MCF 10A (cell line): ENCODE results near the gene MICAL3. TPM values are rescaled to one million over a fixed set of nuclear protein-coding genes. Genes with fewer than 3 reads are reported as not detected.

Experiments
- BruUV-seq: library from RNA; stranded (reverse); fragments of 400-500 nt; replicated peaks from 2 replicates; lab custom pipeline; 2021; lab: Mats Ljungman, UMichigan
- CTCF ChIA-PET: fragments of 300-600 bp; sonication (Branson Sonifier 250); formaldehyde crosslinking; extraction: SDS; loops from one replicate; lab custom pipeline; 2021; ENCODE audit warnings: antibody characterized with exemption, inconsistent platforms; lab: Yijun Ruan, JAX
- POLR2A ChIA-PET: fragments of 300-600, 350-650 bp; sonication (Branson Sonifier 250); formaldehyde crosslinking; extraction: SDS; loops from one replicate; lab custom pipeline; 2020; ENCODE audit warnings: antibody characterized with exemption, inconsistent platforms; lab: Yijun Ruan, JAX
- DNase-seq: peaks from one replicate; pipeline ENCODE4 v3.0.0-alpha.2; 2018; ENCODE audit not compliant: unreplicated experiment
- H3K27ac Mint-ChIP-seq: one replicate; pipeline ENCODE4 v1.8.0; 2022; ENCODE audit warnings: mild to moderate bottlenecking, low read depth, mixed read lengths; ENCODE audit not compliant: unreplicated experiment
- H3K27me3 Mint-ChIP-seq: one replicate; pipeline ENCODE4 v1.8.0; 2022; ENCODE audit warnings: mixed read lengths; ENCODE audit not compliant: insufficient read depth, unreplicated experiment
- H3K36me3 Mint-ChIP-seq: one replicate; pipeline ENCODE4 v1.8.0; 2022; ENCODE audit warnings: mild to moderate bottlenecking, moderate library complexity, mixed read lengths; ENCODE audit not compliant: insufficient read depth, unreplicated experiment
- H3K4me1 Mint-ChIP-seq: one replicate; pipeline ENCODE4 v1.8.0; 2022; ENCODE audit warnings: mixed read lengths; ENCODE audit not compliant: insufficient read depth, unreplicated experiment
- H3K4me3 Mint-ChIP-seq: one replicate; pipeline ENCODE4 v1.8.0; 2022; ENCODE audit warnings: mild to moderate bottlenecking, moderate library complexity, mixed read lengths; ENCODE audit not compliant: unreplicated experiment
- H3K9me3 Mint-ChIP-seq: one replicate; pipeline ENCODE4 v1.8.0; 2022; ENCODE audit warnings: mixed read lengths; ENCODE audit not compliant: unreplicated experiment
- intact Hi-C: fragments of 100-400 bp; cut with micrococcal nuclease; formaldehyde crosslinking; loops from 2 replicates; pipeline ENCODE4 v1.14.1; 2022
- total RNA-seq: library from RNA; stranded (reverse); gene quantifications from 2 replicates; pipeline ENCODE4 v1.2.3, GENCODE V29; 2022
- TF ChIP-seq, protein P1 (sequence below): fragments of 200-600 bp; IDR thresholded peaks from one replicate; pipeline ENCODE4 v1.8.0; 2022; ENCODE audit warnings: antibody characterized with exemption, mild to moderate bottlenecking; ENCODE audit not compliant: unreplicated experiment

MICAL3 gene
- total RNA-seq, 1 experiment from 2014 or later = 54.1 TPM

DNA sequence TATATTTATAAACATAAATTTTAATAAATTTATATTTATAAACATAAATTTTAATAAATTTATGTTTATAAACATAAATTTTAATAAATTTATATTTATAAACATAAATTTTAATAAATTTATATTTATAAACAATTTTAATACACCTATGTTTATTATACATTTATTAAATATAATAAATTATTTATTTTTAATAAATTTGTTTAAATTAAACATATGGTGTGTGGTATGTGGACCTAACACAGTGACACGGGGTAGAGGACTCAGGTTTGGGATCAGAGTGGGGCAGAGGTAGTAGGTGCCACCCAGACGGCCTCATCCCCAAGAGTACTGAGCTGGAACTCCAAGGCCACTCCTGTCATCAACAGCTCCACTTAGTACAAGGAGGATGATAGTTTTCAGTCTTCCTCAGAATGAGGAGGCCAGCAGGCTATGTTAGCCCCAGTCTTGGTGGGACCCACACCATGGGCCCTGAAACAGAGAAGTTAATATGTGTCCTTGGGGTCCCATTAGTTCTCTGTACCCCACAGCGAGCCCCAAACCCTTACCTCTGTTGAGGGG is 203.4 kb downstream of the MICAL3 start:
- intact Hi-C loops = no loop called here
- CTCF ChIA-PET = interaction anchor here (0.7 kb wide), 1 partner anchor 258 kb away, joined by 4 read pairs; no protein-coding TSS in a partner anchor
- H3K4me1 Mint-ChIP-seq = no peaks in the 10 kb centered on the region
- POLR2A ChIA-PET = no interaction called here
- BruUV-seq = no TSS peak
- H3K4me3 Mint-ChIP-seq = no peak overlapping the region
- no peak overlapping the region for H3K27ac Mint-ChIP-seq
- no peak for DNase-seq
- TF ChIP-seq, protein P1, sequence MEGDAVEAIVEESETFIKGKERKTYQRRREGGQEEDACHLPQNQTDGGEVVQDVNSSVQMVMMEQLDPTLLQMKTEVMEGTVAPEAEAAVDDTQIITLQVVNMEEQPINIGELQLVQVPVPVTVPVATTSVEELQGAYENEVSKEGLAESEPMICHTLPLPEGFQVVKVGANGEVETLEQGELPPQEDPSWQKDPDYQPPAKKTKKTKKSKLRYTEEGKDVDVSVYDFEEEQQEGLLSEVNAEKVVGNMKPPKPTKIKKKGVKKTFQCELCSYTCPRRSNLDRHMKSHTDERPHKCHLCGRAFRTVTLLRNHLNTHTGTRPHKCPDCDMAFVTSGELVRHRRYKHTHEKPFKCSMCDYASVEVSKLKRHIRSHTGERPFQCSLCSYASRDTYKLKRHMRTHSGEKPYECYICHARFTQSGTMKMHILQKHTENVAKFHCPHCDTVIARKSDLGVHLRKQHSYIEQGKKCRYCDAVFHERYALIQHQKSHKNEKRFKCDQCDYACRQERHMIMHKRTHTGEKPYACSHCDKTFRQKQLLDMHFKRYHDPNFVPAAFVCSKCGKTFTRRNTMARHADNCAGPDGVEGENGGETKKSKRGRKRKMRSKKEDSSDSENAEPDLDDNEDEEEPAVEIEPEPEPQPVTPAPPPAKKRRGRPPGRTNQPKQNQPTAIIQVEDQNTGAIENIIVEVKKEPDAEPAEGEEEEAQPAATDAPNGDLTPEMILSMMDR = no peak
- peaks cover 35% of the 10 kb centered on the region for H3K36me3 Mint-ChIP-seq
- H3K9me3 Mint-ChIP-seq = no peaks in the 10 kb centered on the region
- H3K27me3 Mint-ChIP-seq = no peaks in the 10 kb centered on the region

DNA sequence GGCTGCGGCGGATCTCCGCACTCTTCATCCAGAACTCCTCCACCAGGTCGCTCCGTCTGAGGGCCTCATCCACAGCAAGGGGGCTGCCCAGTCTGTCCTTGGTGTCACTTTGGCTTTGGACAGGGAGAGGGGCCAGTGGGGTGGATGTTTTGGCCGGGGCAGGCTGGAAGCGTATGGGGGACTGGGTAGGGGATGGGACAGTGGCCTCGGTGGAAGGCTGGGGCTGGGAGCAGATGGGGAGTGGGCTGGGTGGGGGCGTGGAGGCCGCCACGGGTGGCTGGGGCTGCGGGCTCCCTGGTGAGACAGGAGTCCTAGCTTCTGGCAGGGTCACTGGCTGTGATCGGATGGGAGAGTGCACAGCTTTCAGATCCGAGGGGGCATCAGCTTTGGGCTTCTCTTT is 205.7 kb downstream of the MICAL3 start:
- TF ChIP-seq, protein P1 = no peak
- POLR2A ChIA-PET = no interaction called here
- H3K4me3 Mint-ChIP-seq = no peak overlapping the region
- intact Hi-C loops = no loop called here
- no TSS peak for BruUV-seq
- CTCF ChIA-PET = interaction anchor here (0.8 kb wide), 1 partner anchor 11 kb away, joined by 4 read pairs; no protein-coding TSS in a partner anchor
- no peaks in the 10 kb centered on the region for H3K9me3 Mint-ChIP-seq
- peaks cover 37% of the 10 kb centered on the region for H3K36me3 Mint-ChIP-seq
- H3K4me1 Mint-ChIP-seq = no peaks in the 10 kb centered on the region
- H3K27ac Mint-ChIP-seq = no peak overlapping the region
- no peak for DNase-seq
- H3K27me3 Mint-ChIP-seq = no peaks in the 10 kb centered on the region

DNA sequence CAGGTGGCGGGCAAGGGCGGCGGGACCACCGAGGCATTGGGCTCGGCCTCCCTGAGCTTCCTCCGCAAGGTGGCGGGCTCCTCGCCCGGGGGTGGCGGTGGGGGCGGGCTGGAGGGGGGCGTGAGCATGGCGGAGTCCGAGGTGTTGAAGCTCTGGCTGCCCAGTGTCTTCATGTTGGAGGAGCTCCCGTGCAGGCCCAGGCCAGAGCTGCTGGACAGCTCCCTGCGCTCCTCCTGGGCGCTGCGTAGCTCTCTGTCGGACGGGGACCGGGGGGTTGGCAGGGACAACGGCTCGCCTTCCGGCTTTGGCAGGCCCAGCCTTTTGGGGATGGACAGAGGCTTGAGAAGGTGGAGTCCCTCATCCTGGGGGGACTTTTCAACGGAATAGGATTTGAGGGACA is 206.2 kb downstream of the MICAL3 start:
- TF ChIP-seq, protein P1 = no peak
- POLR2A ChIA-PET = no interaction called here
- no peaks in the 10 kb centered on the region for H3K27me3 Mint-ChIP-seq
- intact Hi-C loops = no loop called here
- H3K27ac Mint-ChIP-seq = no peak overlapping the region
- no peak for DNase-seq
- H3K4me1 Mint-ChIP-seq = no peaks in the 10 kb centered on the region
- BruUV-seq = no TSS peak
- H3K4me3 Mint-ChIP-seq = no peak overlapping the region
- CTCF ChIA-PET = interaction anchor here (0.8 kb wide), 1 partner anchor 12 kb away, joined by 4 read pairs; no protein-coding TSS in a partner anchor
- H3K36me3 Mint-ChIP-seq = peaks cover 41% of the 10 kb centered on the region
- no peaks in the 10 kb centered on the region for H3K9me3 Mint-ChIP-seq

DNA sequence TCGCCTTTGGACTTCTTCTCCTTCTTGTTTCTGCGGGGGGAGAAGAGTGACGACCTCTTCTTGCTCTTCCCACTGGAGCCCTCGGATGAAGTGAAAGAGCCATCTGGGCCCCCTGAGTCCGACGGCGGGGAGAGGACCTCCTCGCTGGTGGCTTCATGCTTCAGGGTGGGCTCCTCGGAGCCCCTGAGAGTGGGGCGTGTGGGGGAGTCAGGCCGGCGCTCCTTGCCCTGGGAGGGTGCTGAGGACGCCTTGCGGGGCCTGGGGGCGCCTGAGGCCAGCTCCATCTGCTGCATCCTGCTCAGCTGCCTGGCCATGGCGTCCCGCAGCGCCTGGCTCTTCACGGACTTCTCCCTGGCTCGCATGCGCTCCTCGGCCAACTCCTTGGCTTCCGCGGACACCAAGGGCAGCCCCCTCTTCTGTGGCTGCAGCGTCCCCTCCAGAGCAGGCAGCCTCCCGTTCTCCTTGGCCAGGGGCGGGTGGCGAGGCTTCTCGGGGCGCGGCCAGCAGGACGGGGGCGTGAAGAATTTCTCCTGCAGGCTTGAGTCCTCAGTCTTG is 206.8 kb downstream of the MICAL3 start:
- ChIA-PET POLR2A (interaction anchor here (1.1 kb wide), 1 partner anchor 301 kb away, joined by 3 read pairs; no protein-coding TSS in a partner anchor), CTCF (no interaction called here)
- Mint-ChIP-seq H3K36me3 (peaks cover 47% of the 10 kb centered on the region), H3K27ac (no peak overlapping the region), H3K4me3 (no peak overlapping the region), H3K27me3 (no peaks in the 10 kb centered on the region), H3K4me1 (no peaks in the 10 kb centered on the region), H3K9me3 (no peaks in the 10 kb centered on the region)
- TF ChIP-seq, protein P1 = no peak
- intact Hi-C loops = no loop called here
- DNase-seq = no peak
- no TSS peak for BruUV-seq
